ENCODE measurements around the gene NUMBL. TPM values are rescaled to one million over a fixed set of nuclear protein-coding genes. Genes with fewer than 3 reads are reported as not detected.

Gene NUMBL
- total RNA-seq, 1 experiment from 2014 or later: 41.7 TPM

DNA sequence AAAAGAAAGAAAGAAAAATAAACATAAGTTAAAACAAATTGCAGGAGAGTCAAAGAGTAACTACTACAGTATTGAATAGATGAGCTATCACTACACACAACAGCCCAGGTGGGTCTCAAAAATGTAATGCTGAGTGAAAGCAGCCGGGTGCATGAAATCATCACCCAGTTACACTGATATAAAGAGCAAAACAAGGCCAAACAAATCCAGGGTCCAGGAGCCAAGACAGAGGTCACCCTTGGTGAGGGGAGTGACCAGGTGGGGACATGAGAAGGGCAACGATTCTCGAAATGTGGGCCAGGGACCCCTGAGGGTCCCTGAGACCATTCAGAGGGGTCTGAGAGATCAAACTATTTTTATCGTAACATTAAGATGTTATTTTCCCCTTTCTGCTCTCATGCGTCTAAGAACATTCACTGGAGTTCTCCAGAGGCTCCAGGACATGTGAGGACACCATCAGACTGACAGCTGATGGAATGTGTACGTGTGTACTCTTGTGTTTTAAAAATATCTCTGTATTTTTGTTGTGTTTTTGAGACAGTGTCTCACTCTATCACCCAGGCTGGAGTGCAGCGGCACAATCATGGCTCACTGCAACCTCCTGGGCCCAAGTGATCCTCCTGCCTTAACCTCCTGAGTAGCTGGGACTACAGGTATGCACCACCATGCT, 15.6 kb upstream of the NUMBL start:
- H3K4me2 ChIP-seq (ENCODE audit: low read length): no peak overlapping the region
- H3K79me2 ChIP-seq (ENCODE audit: insufficient read depth, low read length): no peaks in the 10 kb centered on the region
- no peak for TF ChIP-seq EGR1 (IDR thresholded peaks at IDR 0.05; ENCODE audit: low read depth)
- no peak for TF ChIP-seq SIN3A (IDR thresholded peaks at IDR 0.05; ENCODE audit: low read depth)
- TF ChIP-seq POLR2AphosphoS5 (IDR thresholded peaks at IDR 0.05; ENCODE audit: low read depth, low read length): no peak
- no peak for TF ChIP-seq ZNF274 (IDR thresholded peaks at IDR 0.05; ENCODE audit: low read depth, low read length)
- TF ChIP-seq JUND (IDR thresholded peaks at IDR 0.05): no peak
- no peak for TF ChIP-seq SP1 (IDR thresholded peaks at IDR 0.05; ENCODE audit: low read depth)
- TF ChIP-seq, protein P1, sequence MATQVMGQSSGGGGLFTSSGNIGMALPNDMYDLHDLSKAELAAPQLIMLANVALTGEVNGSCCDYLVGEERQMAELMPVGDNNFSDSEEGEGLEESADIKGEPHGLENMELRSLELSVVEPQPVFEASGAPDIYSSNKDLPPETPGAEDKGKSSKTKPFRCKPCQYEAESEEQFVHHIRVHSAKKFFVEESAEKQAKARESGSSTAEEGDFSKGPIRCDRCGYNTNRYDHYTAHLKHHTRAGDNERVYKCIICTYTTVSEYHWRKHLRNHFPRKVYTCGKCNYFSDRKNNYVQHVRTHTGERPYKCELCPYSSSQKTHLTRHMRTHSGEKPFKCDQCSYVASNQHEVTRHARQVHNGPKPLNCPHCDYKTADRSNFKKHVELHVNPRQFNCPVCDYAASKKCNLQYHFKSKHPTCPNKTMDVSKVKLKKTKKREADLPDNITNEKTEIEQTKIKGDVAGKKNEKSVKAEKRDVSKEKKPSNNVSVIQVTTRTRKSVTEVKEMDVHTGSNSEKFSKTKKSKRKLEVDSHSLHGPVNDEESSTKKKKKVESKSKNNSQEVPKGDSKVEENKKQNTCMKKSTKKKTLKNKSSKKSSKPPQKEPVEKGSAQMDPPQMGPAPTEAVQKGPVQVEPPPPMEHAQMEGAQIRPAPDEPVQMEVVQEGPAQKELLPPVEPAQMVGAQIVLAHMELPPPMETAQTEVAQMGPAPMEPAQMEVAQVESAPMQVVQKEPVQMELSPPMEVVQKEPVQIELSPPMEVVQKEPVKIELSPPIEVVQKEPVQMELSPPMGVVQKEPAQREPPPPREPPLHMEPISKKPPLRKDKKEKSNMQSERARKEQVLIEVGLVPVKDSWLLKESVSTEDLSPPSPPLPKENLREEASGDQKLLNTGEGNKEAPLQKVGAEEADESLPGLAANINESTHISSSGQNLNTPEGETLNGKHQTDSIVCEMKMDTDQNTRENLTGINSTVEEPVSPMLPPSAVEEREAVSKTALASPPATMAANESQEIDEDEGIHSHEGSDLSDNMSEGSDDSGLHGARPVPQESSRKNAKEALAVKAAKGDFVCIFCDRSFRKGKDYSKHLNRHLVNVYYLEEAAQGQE (IDR thresholded peaks at IDR 0.05; ENCODE audit: low read depth): no peak
- TF ChIP-seq ELF1 (IDR thresholded peaks at IDR 0.05; ENCODE audit: borderline replicate concordance, low read depth): no peak
- TF ChIP-seq CEBPB (IDR thresholded peaks at IDR 0.05; ENCODE audit: low read depth): no peak
- no peak for TF ChIP-seq FOSL1 (IDR thresholded peaks at IDR 0.05; ENCODE audit: low read depth)
- TF ChIP-seq CBX3 (IDR thresholded peaks at IDR 0.05; ENCODE audit: low read depth): no peak
- TF ChIP-seq, protein P2, sequence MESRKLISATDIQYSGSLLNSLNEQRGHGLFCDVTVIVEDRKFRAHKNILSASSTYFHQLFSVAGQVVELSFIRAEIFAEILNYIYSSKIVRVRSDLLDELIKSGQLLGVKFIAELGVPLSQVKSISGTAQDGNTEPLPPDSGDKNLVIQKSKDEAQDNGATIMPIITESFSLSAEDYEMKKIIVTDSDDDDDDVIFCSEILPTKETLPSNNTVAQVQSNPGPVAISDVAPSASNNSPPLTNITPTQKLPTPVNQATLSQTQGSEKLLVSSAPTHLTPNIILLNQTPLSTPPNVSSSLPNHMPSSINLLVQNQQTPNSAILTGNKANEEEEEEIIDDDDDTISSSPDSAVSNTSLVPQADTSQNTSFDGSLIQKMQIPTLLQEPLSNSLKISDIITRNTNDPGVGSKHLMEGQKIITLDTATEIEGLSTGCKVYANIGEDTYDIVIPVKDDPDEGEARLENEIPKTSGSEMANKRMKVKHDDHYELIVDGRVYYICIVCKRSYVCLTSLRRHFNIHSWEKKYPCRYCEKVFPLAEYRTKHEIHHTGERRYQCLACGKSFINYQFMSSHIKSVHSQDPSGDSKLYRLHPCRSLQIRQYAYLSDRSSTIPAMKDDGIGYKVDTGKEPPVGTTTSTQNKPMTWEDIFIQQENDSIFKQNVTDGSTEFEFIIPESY (IDR thresholded peaks at IDR 0.05; ENCODE audit: extremely low read depth, insufficient replicate concordance, low read length): no peak
- TF ChIP-seq EZH2 (IDR thresholded peaks at IDR 0.05): no peak
- TF ChIP-seq, protein P3, sequence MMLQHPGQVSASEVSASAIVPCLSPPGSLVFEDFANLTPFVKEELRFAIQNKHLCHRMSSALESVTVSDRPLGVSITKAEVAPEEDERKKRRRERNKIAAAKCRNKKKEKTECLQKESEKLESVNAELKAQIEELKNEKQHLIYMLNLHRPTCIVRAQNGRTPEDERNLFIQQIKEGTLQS (IDR thresholded peaks at IDR 0.05): no peak
- TF ChIP-seq TCF7L2 (IDR thresholded peaks at IDR 0.05; ENCODE audit: borderline replicate concordance, extremely low read depth, insufficient read depth, insufficient read length): no peak
- TF ChIP-seq, protein P4, sequence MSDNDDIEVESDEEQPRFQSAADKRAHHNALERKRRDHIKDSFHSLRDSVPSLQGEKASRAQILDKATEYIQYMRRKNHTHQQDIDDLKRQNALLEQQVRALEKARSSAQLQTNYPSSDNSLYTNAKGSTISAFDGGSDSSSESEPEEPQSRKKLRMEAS (IDR thresholded peaks at IDR 0.05): no peak
- no peak for TF ChIP-seq ZFX (IDR thresholded peaks at IDR 0.05)
- no peak for TF ChIP-seq RAD21 (IDR thresholded peaks at IDR 0.05; ENCODE audit: low read depth)
- TF ChIP-seq, protein P5, sequence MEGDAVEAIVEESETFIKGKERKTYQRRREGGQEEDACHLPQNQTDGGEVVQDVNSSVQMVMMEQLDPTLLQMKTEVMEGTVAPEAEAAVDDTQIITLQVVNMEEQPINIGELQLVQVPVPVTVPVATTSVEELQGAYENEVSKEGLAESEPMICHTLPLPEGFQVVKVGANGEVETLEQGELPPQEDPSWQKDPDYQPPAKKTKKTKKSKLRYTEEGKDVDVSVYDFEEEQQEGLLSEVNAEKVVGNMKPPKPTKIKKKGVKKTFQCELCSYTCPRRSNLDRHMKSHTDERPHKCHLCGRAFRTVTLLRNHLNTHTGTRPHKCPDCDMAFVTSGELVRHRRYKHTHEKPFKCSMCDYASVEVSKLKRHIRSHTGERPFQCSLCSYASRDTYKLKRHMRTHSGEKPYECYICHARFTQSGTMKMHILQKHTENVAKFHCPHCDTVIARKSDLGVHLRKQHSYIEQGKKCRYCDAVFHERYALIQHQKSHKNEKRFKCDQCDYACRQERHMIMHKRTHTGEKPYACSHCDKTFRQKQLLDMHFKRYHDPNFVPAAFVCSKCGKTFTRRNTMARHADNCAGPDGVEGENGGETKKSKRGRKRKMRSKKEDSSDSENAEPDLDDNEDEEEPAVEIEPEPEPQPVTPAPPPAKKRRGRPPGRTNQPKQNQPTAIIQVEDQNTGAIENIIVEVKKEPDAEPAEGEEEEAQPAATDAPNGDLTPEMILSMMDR (IDR thresholded peaks at IDR 0.05 in 2 of 3, conservative IDR thresholded peaks at IDR 0.05 in 1 of 3; ENCODE audit: borderline replicate concordance in 1 of 3, insufficient read depth in 1 of 3, low read depth in 2 of 3, low read length in 2 of 3): no peak
- TF ChIP-seq EZH2phosphoT487 (IDR thresholded peaks at IDR 0.05; ENCODE audit: borderline replicate concordance): no peak
- BruUV-seq (replicated peaks): no TSS peak
- ChIA-PET POLR2A (no interaction called here), RAD21 (ENCODE audit: low non-redundant PET in 1 of 2, low total read pairs in 2 of 2, uncharacterized antibody in 2 of 2, unreplicated experiment in 2 of 2) (no interaction called here), CTCF (no interaction called here)
- no peaks in the 10 kb centered on the region for H3K9me3 ChIP-seq (ENCODE audit: control insufficient read depth in 1 of 2, insufficient read depth in 1 of 2, low read depth in 1 of 2, low read length in 2 of 2)
- H2AFZ ChIP-seq (ENCODE audit: low read depth, low read length, poor library complexity, severe bottlenecking): no peak overlapping the region
- H3K9ac ChIP-seq (ENCODE audit: low read length): no peak overlapping the region
- no peak overlapping the region for H3K27ac ChIP-seq (ENCODE audit: low read depth, low read length)
- intact Hi-C loops (cut with micrococcal nuclease): no loop called here
- no peak overlapping the region for H3K4me3 ChIP-seq (replicated peaks in 1 of 2; ENCODE audit: low read depth in 1 of 2, low read length in 2 of 2)
- ATAC-seq (no peak), DNase-seq (ENCODE audit: low read depth, low spot score) (no peak)
- no peaks in the 10 kb centered on the region for H3K9me2 ChIP-seq (ENCODE audit: insufficient read depth)
- no peaks in the 10 kb centered on the region for H4K20me1 ChIP-seq (ENCODE audit: insufficient read depth)
- no peaks in the 10 kb centered on the region for H3K27me3 ChIP-seq (ENCODE audit: insufficient read depth, low read length)
- no peaks in the 10 kb centered on the region for H3K4me1 ChIP-seq (ENCODE audit: control insufficient read depth in 1 of 2, insufficient read depth in 2 of 2, low read length in 2 of 2)
- H3K36me3 ChIP-seq (ENCODE audit: control insufficient read depth in 1 of 2, insufficient read depth in 2 of 2, low read length in 2 of 2): peaks cover 18 to 24% of the 10 kb centered on the region in 2 experiments

All from HCT116 (cell line).